ENCODE data around the gene CD48. TPM values are rescaled to one million over a fixed set of nuclear protein-coding genes. Genes with fewer than 3 reads are reported as not detected.

CD48 gene
- total RNA-seq, 1 experiment from 2014 or later: not detected

DNA sequence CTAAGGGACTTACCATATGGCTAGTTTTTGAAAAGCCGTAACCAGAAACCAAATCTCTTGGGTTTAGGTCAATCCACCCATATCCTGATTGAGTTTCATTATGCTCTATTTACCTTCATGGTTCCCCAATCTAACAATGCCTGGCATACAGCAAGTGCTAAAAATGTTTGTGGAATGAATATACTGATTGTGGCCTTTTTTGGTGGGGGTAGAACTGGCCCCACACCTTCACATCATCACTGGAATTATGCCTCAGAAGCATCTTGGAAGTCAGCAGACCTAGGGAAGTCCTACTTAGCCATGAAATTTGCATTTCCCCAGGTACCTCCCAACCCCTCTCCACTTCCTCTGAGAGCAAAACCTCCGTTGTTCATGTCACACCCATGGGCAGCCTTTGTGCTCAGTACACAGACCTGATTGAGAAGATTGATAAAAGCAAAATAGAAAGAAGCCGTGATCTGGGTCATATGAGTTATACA, 47.0 kb downstream of the CD48 start:
- intact Hi-C loops (cut with micrococcal nuclease; ENCODE audit: unreplicated experiment): no loop called here
- peaks cover 67% of the 10 kb centered on the region for H3K27me3 Mint-ChIP-seq (ENCODE audit: unreplicated experiment)
- TF ChIP-seq CTCF (IDR thresholded peaks at IDR 0.05; ENCODE audit: unreplicated experiment): no peak
- no peak overlapping the region for H3K27ac Mint-ChIP-seq (ENCODE audit: unreplicated experiment)
- CTCF ChIA-PET: no interaction called here
- no peak overlapping the region for H3K4me3 Mint-ChIP-seq (ENCODE audit: low read depth, unreplicated experiment)
- H3K4me1 Mint-ChIP-seq (ENCODE audit: low read depth, unreplicated experiment): no peaks in the 10 kb centered on the region
- H3K9me3 Mint-ChIP-seq (ENCODE audit: low read depth, unreplicated experiment): no peaks in the 10 kb centered on the region
- no peak for DNase-seq
- no peaks in the 10 kb centered on the region for H3K36me3 Mint-ChIP-seq (ENCODE audit: insufficient read depth, unreplicated experiment)
- no TSS peak for BruUV-seq (replicated peaks)

DNA sequence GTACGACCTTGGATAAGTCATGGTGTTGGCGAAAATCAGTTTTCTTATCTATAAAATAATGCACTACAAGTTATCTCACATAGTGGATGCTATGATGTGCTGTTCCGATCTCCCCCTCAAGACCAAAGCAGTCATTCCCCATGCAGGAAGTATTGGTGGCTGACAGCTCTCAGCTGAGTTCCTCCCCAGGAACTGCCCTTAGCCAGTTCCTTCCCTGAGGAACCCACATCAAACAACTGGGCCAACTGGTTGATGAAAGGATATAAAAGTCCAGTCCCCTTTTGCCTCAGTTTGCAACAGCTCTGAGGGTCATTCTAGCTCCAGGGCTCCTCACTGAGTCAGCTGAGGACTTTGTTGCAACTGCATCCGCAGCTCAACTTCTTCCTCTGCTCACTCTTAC, 48.7 kb downstream of the CD48 start:
- CTCF ChIA-PET: interaction anchor here (0.6 kb wide), 1 partner anchor 264 kb away, joined by 6 read pairs; no protein-coding TSS in a partner anchor
- Mint-ChIP-seq H3K9me3 (ENCODE audit: low read depth, unreplicated experiment) (peaks cover 2% of the 10 kb centered on the region), H3K27ac (ENCODE audit: unreplicated experiment) (no peak overlapping the region), H3K36me3 (ENCODE audit: insufficient read depth, unreplicated experiment) (no peaks in the 10 kb centered on the region), H3K4me3 (ENCODE audit: low read depth, unreplicated experiment) (no peak overlapping the region), H3K27me3 (ENCODE audit: unreplicated experiment) (peaks cover 77% of the 10 kb centered on the region), H3K4me1 (ENCODE audit: low read depth, unreplicated experiment) (no peaks in the 10 kb centered on the region)
- BruUV-seq (replicated peaks): no TSS peak
- intact Hi-C loops (cut with micrococcal nuclease; ENCODE audit: unreplicated experiment): no loop called here
- TF ChIP-seq CTCF (IDR thresholded peaks at IDR 0.05; ENCODE audit: unreplicated experiment): no peak
- DNase-seq: no peak

DNA sequence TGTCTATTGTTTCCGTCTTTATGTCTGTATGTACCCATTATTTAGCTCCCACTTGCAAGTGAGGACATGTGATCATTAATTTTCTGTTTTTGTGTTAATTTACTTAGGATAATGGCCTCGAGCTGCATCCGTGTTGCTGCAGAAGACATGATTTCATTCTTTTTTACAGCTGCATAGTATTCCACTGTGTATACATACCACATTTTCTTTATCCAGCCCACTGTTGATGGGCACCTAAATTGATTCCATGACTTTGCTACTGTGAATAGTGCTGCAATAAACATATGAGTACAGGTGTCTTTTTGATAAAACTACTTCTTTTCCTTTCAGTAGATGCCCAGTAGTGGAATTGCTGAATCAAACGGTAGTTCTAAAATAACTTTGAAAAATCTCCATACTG, 52.1 kb downstream of the CD48 start:
- DNase-seq: no peak
- H3K36me3 Mint-ChIP-seq (ENCODE audit: insufficient read depth, unreplicated experiment): no peaks in the 10 kb centered on the region
- H3K4me3 Mint-ChIP-seq (ENCODE audit: low read depth, unreplicated experiment): no peak overlapping the region
- no peaks in the 10 kb centered on the region for H3K4me1 Mint-ChIP-seq (ENCODE audit: low read depth, unreplicated experiment)
- H3K9me3 Mint-ChIP-seq (ENCODE audit: low read depth, unreplicated experiment): peaks cover 2% of the 10 kb centered on the region
- CTCF ChIA-PET: interaction anchor here (1.0 kb wide), 1 partner anchor 13 kb away, joined by 3 read pairs; no protein-coding TSS in a partner anchor
- peaks cover 65% of the 10 kb centered on the region for H3K27me3 Mint-ChIP-seq (ENCODE audit: unreplicated experiment)
- BruUV-seq (replicated peaks): no TSS peak
- no peak overlapping the region for H3K27ac Mint-ChIP-seq (ENCODE audit: unreplicated experiment)
- TF ChIP-seq CTCF (IDR thresholded peaks at IDR 0.05; ENCODE audit: unreplicated experiment): no peak
- intact Hi-C loops (cut with micrococcal nuclease; ENCODE audit: unreplicated experiment): no loop called here

DNA sequence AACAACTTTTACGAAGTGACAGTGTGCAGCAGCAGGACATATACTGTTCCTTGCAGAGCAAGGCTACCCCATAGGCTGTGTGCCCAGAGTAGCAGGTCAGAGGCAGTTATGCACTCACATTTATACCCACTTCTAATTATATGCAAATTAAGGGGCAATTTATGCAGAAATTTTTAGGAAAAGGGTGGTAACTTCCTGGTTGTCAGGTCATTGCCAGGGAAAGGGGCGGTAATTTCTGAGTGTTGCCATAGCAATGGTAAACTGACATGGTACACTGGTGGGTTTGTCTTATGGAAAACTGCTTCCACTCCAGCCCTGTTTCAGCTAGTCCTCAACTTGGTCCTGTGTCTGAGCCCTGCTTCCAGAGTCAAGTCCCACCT, 52.8 kb downstream of the CD48 start:
- Mint-ChIP-seq H3K9me3 (ENCODE audit: low read depth, unreplicated experiment) (peaks cover 2% of the 10 kb centered on the region), H3K27me3 (ENCODE audit: unreplicated experiment) (peaks cover 66% of the 10 kb centered on the region), H3K4me1 (ENCODE audit: low read depth, unreplicated experiment) (no peaks in the 10 kb centered on the region), H3K36me3 (ENCODE audit: insufficient read depth, unreplicated experiment) (no peaks in the 10 kb centered on the region), H3K4me3 (ENCODE audit: low read depth, unreplicated experiment) (no peak overlapping the region), H3K27ac (ENCODE audit: unreplicated experiment) (no peak overlapping the region)
- TF ChIP-seq CTCF (IDR thresholded peaks at IDR 0.05; ENCODE audit: unreplicated experiment): no peak
- intact Hi-C loops (cut with micrococcal nuclease; ENCODE audit: unreplicated experiment): no loop called here
- no TSS peak for BruUV-seq (replicated peaks)
- no peak for DNase-seq
- CTCF ChIA-PET: no interaction called here
